Measurements from ENCODE around the gene NABP1.

DNA sequence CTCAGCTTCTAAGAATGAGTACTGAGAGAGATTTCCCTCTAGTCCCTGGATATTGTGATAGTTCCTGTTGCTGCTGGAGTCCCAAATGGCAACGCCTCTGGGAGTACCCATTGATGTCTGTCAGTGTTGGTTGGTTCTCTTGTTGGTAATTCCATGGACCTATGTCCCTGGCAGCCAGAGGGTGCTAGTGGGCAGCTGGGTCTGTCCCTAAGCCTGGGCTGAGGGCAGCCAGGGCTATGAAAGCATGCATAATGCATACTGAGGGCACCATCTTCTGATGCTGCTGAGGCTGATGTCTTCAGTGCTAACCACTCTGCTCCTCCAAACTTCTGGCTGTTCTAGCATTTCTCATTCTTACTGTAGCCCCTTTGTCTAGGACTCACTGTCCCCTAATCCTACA lies 35.9 kb downstream of the NABP1 start:
- TF ChIP-seq, protein P1, sequence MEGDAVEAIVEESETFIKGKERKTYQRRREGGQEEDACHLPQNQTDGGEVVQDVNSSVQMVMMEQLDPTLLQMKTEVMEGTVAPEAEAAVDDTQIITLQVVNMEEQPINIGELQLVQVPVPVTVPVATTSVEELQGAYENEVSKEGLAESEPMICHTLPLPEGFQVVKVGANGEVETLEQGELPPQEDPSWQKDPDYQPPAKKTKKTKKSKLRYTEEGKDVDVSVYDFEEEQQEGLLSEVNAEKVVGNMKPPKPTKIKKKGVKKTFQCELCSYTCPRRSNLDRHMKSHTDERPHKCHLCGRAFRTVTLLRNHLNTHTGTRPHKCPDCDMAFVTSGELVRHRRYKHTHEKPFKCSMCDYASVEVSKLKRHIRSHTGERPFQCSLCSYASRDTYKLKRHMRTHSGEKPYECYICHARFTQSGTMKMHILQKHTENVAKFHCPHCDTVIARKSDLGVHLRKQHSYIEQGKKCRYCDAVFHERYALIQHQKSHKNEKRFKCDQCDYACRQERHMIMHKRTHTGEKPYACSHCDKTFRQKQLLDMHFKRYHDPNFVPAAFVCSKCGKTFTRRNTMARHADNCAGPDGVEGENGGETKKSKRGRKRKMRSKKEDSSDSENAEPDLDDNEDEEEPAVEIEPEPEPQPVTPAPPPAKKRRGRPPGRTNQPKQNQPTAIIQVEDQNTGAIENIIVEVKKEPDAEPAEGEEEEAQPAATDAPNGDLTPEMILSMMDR (IDR thresholded peaks at IDR 0.05), result peak; percentile 58
- TF ChIP-seq, protein P2, sequence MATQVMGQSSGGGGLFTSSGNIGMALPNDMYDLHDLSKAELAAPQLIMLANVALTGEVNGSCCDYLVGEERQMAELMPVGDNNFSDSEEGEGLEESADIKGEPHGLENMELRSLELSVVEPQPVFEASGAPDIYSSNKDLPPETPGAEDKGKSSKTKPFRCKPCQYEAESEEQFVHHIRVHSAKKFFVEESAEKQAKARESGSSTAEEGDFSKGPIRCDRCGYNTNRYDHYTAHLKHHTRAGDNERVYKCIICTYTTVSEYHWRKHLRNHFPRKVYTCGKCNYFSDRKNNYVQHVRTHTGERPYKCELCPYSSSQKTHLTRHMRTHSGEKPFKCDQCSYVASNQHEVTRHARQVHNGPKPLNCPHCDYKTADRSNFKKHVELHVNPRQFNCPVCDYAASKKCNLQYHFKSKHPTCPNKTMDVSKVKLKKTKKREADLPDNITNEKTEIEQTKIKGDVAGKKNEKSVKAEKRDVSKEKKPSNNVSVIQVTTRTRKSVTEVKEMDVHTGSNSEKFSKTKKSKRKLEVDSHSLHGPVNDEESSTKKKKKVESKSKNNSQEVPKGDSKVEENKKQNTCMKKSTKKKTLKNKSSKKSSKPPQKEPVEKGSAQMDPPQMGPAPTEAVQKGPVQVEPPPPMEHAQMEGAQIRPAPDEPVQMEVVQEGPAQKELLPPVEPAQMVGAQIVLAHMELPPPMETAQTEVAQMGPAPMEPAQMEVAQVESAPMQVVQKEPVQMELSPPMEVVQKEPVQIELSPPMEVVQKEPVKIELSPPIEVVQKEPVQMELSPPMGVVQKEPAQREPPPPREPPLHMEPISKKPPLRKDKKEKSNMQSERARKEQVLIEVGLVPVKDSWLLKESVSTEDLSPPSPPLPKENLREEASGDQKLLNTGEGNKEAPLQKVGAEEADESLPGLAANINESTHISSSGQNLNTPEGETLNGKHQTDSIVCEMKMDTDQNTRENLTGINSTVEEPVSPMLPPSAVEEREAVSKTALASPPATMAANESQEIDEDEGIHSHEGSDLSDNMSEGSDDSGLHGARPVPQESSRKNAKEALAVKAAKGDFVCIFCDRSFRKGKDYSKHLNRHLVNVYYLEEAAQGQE (IDR thresholded peaks at IDR 0.05; ENCODE audit: insufficient read depth in 1 of 2, low read depth in 2 of 2, low read length in 1 of 2), result no peak
